ENCODE data around the gene KMT2B.
A peak's percentile ranks its signal among the peaks of the same experiment; 100 is the strongest.

The KMT2B gene

DNA sequence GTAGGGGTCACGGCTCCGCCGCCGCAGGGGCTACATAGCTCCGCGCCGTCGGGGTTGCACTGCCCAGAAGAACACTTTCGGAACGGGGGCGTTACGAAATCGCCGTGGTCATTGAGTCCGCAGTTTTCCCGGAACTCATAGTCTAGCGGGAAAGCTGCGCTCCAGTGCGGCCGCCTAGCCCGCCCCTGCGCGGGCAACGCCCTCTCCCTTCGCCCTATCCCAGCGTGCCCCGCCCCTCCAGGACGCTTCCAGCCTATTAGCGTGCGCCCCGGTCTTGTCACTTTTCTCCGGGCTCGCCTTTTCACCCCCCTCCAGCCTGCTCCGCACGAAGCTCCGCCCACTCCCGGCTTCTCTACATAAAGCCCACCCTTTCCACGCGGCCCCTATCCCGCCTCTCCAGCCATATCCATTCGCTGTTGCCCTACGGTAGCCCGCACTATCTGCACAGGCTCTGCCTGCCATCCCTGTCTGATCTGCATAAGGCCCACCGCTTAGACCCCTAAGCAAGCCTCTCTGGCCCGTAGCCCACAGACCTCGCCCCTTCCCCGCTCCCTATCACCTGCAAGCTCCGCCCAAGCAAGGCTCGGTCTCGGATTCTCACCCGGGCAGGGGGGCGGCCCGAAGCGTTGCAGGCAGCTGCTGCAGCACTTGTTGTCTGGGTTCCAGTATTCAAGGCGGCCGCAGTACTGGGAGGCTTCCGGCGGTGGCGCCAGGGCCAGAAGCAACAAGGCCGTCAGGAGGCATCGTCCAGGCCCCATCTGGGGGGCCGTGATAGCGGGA lies 22.8 kb downstream of the KMT2B start:
- DNase-seq (ENCODE audit: low read depth), result peak; percentile 98

DNA sequence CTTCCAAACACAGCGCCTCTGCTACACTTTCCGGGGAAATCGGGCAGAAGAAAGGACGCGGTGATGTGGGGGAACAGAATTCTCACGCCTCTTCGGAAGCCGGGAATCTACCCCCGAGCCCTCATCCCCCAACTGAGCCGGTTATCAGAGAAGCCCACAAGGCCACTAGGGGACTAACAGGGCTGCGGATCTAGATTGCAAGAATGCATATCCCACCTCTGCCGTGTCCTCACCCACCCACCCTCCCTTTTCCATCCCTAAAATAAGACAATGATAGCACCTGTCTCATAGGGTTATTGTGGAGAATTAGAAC lies 23.4 kb downstream of the KMT2B start:
- no peak for DNase-seq (ENCODE audit: low read depth)

DNA sequence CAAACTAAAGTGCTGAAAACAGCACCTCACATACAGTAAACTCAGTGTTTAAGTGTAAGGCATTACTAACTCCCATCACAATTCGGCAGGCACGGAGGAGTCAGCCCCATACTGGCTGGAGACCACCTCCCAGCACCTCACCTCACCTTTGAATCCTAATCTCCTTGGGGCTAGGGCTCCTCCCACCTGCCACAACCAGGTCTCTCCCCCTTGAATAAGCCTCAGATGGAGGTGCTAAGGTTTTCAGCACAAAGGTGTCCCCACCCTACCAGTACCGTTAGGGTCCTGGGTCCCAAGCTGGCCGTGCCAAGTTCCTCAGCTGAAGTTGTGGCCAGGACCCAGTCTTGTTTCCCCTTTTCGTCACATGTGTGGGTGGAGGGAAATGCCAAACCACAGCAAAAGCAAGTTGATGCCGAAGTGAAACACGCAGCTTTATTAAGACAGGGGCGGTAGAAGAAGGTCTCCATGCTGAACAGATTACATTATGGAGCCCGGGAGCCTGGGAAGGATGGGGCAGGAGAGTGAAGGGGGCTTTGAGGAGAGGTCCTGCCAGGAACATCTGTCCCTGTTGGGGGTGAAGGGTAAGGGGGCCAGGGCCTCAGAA lies 24.4 kb downstream of the KMT2B start, which contains the start of gene IGFLR1:
IGFLR1 (minus strand) TSS at position 332 of the 604 bp plus-strand sequence. CDS start 1,272 bp downstream, outside the sequence.
- no peak for DNase-seq (ENCODE audit: low read depth)

DNA sequence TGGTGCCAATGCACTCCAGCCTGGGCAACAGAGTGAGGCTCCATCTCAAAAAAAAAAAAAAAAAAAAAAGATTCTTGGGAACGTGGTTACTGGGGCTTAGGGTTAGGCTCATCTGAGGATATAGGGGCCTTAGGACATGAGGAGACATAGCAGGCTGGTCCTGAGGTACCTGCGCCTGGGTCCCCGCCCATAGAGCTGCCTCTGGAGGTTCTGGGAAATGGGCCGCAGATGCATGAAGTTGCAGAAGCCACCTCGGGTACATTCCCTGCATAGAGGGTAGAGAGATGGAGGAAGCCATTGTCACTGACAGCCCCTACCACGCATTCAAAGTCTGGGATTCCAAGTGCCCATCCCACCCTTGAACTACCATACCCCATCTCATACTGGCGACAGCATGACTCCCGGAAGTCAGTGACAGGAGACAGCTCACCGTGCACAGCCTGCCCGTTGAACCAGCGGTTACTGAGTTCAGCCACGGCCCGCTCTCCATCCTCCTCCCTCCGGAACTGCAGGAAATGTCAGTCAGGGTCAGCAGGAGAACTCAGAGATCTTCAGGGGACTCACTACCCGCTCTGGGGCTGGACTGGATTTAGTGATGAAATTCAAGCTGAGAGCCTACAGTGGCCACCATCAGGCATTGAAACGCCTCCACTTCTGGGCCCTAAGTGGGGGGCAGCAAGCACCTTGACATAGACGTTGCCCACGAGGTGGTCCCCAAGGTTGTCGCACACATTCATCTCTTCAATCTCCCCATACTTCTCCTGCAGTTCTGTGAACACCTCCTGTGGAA lies 26.0 kb downstream of the KMT2B start:
- DNase-seq (ENCODE audit: low read depth), result no peak

DNA sequence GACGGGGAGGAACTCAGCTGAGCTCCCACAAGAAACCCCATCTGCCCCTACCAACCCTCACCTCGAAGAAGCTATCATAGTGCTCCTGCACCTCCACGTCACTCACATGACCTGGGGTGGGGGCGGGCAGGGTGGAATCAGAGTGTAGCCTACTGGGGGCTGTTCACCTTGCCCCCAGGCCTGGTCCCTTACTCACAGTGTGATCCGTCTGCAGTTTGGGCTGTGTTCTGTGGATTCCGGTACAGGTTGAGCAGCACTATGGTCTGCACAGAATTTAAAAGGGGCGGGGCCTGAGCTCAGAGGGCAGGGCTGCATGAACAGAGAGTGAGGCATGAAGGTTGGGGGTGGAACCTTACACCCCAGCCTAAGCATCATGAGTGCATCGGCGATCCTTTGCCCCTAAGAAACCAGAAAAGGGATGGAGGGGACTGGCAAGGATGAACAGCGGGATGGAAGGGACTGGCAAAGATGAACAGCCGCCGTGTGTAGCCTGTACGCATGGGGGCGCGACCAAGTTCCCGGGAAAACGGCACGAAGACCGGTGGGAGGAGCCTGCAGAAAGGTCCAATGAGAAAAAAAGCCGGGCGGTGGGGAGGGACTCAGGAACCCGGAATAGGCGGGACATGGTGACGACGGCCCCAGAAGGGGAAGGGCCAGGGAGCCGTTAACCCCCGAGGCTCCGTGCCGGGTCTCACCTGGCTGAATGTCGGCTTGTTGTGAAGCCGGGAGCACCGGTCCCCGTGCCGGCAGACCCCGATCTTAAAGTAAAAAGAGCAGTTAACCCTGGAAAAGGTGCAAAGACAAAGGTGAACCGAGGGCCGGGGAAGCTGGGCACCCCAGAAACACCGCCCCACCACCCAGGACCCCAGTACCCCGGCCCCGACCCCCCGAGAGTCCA lies 26.9 kb downstream of the KMT2B start:
- peak; percentile 98 for DNase-seq (ENCODE audit: low read depth)

DNA sequence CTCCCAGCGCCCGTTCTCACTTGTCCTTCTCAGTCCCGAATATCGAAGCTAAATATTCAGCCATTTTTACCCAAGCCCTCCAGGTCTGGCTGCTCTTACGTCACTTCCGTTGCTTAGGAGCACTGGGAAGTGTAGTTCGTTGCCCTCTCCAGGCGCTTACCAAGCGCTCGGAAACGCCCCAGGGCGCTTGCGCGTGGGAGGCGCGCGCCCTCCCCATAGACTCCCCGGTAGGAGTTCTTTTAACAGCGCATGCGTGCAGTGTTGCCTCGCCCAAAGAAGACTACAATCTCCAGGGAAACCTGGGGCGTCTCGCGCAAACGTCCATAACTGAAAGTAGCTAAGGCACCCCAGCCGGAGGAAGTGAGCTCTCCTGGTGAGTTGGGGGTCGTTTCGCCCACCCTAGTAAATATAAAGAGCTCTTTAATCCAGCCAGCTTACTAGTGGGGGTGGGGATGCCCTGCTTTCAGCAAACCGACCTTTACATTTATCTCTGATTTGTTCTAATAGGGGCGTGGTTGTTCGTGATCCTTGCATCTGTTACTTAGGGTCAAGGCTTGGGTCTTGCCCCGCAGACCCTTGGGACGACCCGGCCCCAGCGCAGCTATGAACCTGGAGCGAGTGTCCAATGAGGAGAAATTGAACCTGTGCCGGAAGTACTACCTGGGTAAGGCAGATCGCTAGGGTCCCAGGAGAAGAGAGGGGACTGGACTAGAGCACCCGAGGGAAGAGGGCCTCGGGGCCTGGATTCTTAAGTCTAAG lies 27.7 kb downstream of the KMT2B start, which contains the start of the genes PSENEN and U2AF1L4:
PSENEN (plus strand) TSS at position 324 of the 759 bp plus-strand sequence; CDS start at position 604, 280 bp downstream.
U2AF1L4 (minus strand) TSS at position 91 of the 759 bp plus-strand sequence; CDS start at position 64, 27 bp downstream.
- peak; percentile 98 for DNase-seq (ENCODE audit: low read depth)

DNA sequence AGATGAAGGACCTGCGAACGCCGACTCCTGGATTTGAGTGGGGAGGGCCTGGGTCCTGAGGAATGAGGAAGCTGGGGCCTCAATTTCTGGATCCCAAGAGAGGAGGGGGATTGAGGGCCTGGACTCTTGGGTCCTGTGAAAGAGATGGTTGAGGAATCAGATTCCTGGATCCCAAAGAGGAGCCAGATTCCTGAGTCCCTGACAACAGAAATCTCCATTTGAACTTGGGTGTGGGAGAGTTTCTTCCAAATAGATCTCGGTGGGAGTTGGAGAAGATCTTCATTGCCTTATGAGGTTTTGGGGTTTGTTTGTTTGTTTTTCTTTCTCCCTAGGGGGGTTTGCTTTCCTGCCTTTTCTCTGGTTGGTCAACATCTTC lies 28.3 kb downstream of the KMT2B start:
- no peak for DNase-seq (ENCODE audit: low read depth)

DNA sequence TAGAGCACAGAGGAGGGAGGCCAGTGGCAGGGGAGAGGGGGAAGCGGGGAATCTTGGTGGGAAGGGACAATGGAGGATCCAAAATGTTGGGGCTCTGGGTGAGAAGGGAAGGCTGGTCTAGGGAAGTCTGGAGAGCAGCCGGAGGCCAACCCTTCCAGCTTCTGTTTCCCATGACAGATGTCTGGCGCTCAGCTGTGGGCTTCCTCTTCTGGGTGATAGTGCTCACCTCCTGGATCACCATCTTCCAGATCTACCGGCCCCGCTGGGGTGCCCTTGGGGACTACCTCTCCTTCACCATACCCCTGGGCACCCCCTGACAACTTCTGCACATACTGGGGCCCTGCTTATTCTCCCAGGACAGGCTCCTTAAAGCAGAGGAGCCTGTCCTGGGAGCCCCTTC lies 28.7 kb downstream of the KMT2B start:
- no peak for DNase-seq (ENCODE audit: low read depth)

DNA sequence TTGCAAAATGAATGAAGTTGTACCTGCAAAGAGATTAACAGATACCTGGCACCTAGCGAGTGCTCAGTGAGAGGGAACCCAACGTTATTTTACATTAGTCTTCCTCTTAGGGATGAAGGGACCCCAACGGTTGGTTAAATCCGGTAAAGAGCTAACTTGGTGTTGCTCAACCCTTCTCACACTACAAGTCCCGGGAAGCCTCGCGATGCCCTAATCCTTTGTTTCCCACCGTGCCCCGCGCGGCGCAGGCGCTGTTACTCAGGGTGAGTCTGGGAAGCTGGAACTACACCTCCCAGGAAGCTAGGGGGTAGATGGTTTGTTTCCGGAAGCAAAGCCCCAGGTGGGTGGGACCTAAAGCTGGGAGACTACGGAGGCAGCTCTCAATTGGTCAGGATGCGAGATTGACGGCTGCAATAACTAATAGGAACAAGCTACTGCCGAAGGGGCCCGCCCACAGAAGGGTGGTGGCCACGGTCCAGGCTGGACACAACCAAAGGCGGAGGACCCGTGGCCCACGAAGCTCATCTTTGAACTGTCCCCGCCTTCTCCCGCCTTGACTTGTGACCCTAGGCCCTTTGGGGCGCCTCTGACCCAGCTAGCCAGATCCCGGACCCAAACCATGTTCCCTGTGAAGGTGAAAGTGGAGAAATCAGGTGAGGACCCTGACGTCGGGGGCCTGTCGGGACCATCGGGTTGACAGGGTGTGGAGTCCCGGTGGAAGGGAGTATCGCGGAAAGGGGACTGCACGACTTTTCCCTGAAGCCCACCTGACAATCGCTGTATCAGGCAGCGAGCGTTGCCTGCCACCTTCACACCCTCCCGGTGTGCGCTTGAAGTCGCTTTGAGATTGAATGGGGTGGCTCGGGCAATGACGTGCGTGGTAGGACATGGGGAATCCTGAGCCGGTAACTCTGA lies 30.6 kb downstream of the KMT2B start, which contains the start of gene LIN37:
LIN37 (plus strand) TSS at position 471 of the 915 bp plus-strand sequence; CDS start at position 620, 149 bp downstream.
- peak; percentile 99 for DNase-seq (ENCODE audit: low read depth)

DNA sequence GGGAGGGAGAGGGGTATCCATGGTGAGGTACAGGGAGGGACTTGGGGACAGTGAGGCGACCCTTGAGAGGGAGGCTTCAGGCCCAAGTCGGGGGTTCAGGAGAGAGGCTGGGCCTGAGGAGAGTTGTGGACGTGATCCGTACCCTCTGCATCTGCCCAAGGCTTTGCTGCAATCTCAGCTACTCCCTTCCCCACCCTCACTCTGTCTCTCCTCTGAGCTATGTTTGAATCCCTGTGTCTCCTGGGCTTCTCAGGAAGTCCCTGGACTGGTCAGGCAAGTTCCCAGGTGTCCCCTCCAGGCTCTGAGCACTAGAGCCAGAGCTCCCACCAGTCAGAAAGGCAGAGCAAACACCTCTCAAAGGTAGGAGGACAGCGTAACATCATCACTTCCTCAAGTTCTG lies 32.4 kb downstream of the KMT2B start:
- no peak for DNase-seq (ENCODE audit: low read depth)

DNA sequence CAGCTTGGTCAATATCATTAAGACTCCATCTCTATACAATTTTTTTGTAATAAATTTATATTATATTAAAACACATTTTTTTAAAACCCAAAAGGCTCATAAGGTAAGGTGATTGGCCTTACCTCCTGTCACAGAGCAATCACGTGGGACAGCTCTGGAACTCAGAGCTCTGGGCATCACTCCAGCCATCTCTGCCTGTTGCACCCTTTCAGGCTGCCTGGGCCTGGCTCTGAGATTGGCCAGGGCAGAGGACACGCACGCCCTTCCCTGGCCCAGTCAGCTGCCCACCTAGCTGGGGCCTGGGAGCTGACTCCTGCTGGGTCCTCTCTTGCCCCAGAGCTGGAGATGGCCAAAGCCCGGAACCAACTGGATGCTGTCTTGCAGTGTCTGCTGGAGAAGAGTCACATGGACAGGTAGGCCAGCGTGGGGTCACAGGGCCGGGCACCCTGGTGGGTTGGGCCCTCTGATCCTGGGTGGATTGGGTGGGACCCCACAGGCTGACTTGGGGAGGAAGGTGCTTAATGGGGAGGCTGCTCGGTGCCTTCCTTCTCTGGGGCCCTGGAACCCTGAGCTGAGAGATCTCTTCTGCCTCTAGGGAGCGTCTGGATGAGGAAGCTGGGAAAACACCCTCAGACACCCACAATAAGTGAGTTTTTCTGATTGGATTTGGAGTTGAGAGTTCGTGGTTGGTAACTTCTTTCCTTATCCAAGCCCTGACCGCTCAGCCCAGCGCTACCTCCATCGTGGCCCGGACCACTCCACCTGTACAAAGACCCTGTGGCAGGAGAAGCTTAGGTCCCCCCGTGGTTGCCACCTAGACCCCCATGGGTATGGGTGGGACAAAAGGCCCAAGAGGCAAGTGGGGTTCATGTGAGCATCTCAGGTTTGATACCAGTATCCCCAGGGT lies 34.3 kb downstream of the KMT2B start:
- DNase-seq (ENCODE audit: low read depth), result no peak

DNA sequence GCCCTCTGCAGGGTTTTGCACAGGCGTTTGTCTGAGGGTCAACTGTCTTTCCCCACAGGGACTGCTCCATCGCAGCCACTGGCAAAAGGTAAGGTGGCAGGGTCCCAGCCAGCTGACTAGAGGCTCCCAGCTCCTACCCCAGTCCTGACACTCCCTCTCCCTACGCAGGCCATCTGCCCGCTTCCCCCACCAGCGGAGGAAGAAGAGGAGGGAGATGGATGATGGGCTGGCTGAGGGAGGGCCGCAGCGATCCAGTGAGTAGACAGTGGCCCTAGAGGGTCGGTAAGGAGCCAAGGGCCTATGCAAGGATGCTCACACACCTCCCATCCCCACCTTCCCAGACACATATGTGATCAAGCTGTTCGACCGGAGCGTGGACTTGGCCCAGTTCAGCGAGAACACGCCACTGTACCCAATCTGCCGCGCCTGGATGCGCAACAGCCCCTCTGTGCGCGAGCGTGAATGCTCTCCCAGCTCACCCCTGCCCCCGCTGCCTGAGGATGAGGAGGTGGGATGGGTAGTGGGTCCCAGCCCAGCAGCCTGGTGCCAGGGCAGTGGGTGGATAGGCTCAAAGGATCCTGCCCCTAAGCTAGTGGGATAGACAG lies 35.0 kb downstream of the KMT2B start:
- DNase-seq (ENCODE audit: low read depth), result no peak

DNA sequence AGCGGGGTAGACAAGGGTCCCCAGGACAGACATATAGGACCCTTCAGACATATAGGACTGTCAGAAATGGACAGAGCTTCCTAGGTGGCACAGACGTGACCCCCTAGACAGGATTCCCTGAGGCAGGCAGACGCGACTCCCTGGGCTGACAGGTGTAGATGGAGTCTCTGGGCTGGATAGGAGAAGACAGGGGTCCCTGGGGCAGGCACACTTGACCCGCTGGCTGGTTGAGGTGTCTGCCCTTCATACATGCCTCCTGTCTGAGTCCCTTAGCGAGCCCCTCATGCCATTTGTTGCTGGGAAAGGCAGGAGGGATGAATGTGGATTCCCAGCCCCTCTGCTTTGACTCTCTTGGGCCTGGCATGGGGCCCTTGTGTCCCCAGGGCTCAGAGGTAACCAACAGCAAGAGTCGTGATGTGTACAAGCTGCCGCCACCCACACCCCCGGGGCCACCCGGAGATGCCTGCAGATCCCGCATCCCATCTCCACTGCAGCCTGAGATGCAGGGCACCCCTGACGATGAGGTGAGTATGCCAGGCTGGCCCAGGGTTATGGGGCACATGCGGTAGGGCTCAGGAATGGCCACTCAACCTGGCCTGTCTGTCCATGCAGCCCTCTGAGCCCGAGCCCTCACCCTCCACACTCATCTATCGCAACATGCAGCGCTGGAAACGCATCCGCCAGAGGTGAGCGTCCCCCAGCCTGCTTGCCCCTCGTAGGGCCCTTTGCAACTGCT lies 36.0 kb downstream of the KMT2B start:
- DNase-seq (ENCODE audit: low read depth), result no peak

DNA sequence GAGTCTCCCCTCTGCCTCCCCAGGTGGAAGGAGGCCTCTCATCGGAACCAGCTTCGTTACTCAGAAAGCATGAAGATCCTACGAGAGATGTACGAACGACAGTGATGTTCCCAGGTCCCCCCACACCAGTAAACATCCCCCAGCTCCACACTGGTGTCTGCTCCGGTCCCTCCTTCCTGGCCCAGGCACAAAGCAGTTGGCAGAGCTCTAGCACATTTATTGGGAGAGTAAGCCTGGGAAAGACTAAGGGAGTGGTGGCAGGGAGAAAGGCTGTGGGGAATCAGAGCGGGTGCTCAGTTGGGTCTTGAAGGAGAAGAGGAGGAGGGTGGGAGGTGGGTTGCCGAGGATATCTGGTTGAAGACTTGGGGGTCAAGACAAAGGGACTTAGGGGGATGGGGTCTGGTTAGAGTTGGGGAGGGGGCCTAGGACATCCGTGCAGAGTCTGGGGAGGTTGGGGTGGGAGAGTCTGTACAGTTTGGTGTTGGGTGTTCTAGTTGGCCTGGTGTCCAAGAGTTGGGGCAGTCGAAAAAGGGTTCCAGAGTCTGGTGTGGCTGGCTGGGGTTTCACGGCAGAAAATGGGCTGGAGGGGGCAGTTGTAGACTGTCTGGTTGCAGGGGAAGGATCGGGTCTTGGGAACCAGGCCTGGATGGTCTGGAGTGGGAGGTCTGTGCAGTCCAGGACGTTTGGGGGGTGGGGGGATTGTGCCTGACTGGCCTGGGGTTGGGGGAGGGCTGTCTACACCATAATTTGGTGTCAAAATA lies 36.7 kb downstream of the KMT2B start:
- DNase-seq (ENCODE audit: low read depth), result no peak

DNA sequence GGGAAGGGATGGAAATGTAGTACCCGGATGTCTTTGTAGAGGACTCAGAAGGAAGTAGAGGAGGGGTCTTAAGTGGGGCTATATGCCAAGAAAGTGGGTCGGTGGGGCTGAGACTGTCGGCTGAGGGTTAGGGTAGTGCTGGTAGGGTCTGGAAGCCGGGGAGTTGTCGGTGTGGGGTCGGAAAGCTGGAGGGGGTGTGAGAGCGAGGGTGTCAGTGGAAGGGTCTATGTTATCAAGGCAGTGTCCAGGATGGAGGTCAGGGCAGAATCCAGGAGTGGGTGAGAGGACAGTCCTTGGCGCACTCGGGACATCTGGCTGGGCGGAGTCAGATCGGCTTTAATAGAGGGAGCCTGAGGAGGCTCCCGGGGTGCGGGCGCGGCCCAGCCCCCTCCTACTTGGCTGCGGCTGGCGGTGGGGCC lies 37.3 kb downstream of the KMT2B start:
- no peak for DNase-seq (ENCODE audit: low read depth)

DNA sequence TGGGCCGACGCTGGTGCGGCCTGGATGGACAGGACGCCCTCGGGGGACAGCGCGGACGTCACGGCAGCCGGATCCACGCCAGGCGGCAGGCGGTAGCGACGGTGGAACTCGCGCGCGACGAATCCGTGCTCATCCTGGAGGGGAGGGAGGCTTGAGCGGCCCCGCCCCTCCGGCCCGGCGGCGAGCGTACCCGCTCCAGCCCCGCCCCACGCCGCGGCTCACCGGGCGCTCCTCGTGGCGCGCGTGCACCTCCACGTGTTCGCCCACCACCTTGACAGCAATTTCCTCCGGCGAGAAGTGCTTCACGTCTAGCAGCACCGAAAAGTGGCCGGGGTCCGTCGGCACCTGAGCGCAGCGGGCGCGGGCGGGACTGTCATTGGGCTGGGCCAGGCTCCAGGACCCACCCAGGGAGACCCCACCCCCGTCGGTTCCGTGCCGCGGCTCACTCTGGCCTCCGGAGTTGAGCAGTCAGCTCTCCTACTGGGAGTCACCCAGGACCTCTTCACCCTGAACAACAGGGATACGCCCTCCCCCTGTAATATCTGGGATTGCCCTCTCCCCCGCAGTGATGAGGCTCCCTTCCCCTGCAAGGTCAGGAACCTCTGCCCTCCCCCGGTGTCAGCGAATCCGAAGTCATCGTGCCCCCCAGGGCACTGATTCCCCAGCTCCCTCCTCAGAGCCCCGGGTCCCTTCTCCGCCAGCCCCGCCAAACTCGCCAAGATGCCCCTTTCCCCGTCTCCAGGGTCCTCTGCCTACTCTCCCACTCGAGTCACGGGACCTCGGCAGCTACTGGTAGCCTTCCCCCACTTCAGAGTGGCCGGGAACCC lies 38.0 kb downstream of the KMT2B start:
- DNase-seq (ENCODE audit: low read depth), result peak; percentile 32
